ENCODE data around the gene TMEM273.

TMEM273 gene

GRCh38 chr10:49175587-49176309 lies 12.4 kb downstream of the TMEM273 start:
- TF ChIP-seq, protein P1, sequence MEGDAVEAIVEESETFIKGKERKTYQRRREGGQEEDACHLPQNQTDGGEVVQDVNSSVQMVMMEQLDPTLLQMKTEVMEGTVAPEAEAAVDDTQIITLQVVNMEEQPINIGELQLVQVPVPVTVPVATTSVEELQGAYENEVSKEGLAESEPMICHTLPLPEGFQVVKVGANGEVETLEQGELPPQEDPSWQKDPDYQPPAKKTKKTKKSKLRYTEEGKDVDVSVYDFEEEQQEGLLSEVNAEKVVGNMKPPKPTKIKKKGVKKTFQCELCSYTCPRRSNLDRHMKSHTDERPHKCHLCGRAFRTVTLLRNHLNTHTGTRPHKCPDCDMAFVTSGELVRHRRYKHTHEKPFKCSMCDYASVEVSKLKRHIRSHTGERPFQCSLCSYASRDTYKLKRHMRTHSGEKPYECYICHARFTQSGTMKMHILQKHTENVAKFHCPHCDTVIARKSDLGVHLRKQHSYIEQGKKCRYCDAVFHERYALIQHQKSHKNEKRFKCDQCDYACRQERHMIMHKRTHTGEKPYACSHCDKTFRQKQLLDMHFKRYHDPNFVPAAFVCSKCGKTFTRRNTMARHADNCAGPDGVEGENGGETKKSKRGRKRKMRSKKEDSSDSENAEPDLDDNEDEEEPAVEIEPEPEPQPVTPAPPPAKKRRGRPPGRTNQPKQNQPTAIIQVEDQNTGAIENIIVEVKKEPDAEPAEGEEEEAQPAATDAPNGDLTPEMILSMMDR (IDR thresholded peaks at IDR 0.05): no peak
- no peak for TF ChIP-seq ZFX (IDR thresholded peaks at IDR 0.05; ENCODE audit: borderline replicate concordance)
- no peak overlapping the region for H3K27ac ChIP-seq

DNA sequence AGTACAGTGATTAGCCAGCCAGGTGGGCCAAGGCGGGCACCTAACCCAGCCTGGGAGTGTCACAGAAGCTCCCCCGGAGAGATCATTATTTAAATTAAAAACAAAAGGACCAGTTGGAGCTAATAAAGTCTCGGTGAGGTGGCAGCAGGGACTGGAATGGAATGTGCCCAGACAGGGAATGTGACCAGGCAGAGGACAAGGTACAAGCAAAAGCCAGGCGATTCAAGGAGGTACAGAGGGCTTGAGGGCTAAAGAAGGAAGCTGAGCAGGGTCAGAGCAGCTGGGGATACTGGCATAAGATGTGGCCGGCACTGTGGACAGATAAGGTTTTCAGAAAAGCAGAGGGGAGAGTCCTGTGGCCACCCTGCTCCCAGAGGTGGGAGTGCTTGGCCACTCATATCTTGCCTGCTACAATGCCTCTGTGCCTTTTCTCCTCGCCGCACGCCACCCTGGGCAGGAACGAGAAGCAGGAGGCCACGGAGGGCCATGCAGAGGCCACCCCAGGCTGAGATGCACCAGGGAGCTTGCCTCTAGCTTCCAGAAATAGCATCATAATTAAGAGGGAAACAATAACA lies 13.2 kb downstream of the TMEM273 start:
- no peak overlapping the region for H3K27ac ChIP-seq
- TF ChIP-seq, protein P1 (IDR thresholded peaks at IDR 0.05): no peak
- TF ChIP-seq ZFX (IDR thresholded peaks at IDR 0.05; ENCODE audit: borderline replicate concordance): no peak

GRCh38 chr10:49174261-49174925 lies 13.8 kb downstream of the TMEM273 start:
- TF ChIP-seq, protein P1 (IDR thresholded peaks at IDR 0.05): no peak
- no peak for TF ChIP-seq ZFX (IDR thresholded peaks at IDR 0.05; ENCODE audit: borderline replicate concordance)
- no peak overlapping the region for H3K27ac ChIP-seq

DNA sequence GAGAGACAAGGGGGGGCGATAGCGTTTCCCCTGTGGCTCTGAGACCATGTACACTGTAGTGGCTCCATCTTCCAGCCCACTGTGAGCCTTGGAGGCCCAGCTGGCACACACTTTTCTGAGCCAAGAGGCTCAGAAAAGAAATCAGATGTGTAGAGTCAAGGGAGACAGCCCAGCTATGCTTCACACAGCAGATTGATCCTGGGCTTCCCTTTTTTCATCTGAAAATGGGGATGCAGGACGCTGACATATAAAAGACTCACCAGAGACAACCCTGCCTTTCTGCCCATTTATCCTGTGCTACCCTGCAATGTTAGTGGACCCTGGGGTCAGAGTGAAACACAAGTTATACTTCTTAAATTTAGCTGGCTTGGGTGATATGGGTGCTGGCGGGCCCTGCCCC lies 14.3 kb downstream of the TMEM273 start:
- H3K27ac ChIP-seq: no peak overlapping the region
- TF ChIP-seq, protein P1 (IDR thresholded peaks at IDR 0.05): no peak
- TF ChIP-seq ZFX (IDR thresholded peaks at IDR 0.05; ENCODE audit: borderline replicate concordance): no peak

DNA sequence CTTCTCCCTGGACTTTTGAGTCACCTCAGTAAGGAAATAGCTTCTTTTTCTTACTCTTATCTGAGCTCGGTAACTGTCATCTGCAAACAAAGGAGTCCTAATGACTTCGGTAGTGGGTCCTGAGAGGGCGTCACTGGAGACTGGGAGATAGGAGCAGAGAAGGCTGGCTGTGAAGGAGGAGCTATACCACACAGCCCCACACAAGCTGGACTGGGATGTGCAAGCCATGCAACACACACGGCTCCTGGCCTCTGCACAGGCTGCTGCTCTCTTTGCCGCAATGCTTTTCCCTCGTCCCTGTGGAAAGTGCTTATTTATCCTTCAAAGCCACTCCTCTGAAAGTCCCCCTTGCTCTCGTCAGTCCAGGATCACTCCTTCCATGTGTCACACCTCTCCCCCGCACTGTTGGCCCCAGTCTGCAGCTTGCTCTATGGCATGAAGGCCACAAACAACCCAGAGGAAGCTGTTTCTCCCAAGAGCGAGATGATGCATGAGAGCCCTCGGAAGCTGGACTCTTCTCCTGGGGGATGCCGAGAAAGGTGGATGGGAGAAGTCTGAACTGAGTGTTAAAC lies 14.9 kb downstream of the TMEM273 start:
- H3K27ac ChIP-seq: no peak overlapping the region
- no peak for TF ChIP-seq ZFX (IDR thresholded peaks at IDR 0.05; ENCODE audit: borderline replicate concordance)
- TF ChIP-seq, protein P1 (IDR thresholded peaks at IDR 0.05): no peak

DNA sequence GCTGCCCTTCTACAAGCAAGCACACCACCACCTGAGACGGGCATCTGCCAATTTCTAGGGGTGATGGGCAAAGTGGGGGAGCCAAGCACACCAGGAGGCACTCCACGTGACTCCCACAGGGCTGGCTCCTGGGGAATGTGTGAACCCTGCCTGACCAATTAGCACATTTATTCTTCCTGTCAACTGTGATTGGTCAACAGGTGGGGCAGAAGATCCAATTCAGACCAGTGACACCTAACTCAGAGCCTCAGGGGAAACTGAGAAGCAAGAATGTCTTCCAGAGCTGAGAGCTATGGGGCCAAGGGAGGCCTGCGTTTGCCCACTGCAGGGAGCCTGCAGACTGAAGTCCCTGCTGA lies 15.4 kb downstream of the TMEM273 start:
- TF ChIP-seq, protein P1 (IDR thresholded peaks at IDR 0.05): no peak
- no peak for TF ChIP-seq ZFX (IDR thresholded peaks at IDR 0.05; ENCODE audit: borderline replicate concordance)

More for the DNA sequence above, 15.4 kb downstream of the TMEM273 start:
- no peak overlapping the region for H3K27ac ChIP-seq

Measured in 22Rv1 (cell line).